Transverse colon (tissue), 4 donors: ENCODE data around the gene MYOC.

Experiments used
- POLR2A ChIP-seq: fragments of 450-650 bp; IDR thresholded peaks from one replicate; pipeline ENCODE4 v1.6.1; 2016; ENCODE audit warnings: antibody characterized with exemption, mild to moderate bottlenecking, moderate library complexity
- POLR2AphosphoS5 ChIP-seq, 3 donors: sonication (generic); formaldehyde crosslinking; IDR thresholded peaks; one replicate each; pipeline ENCODE4 v1.6.1; 2016; ENCODE audit warnings: antibody characterized with exemption in 3 of 3
- TF ChIP-seq, protein P1 (sequence below), 5 experiments: fragments of 200-600 bp in 3 of 5; fragments of 450-650 bp in 2 of 5; sonication (generic) in 3 of 5; IDR thresholded peaks; 1 replicate in 2 of 5; 2 replicates in 3 of 5; pipeline ENCODE4 v1.5.1; 2016 to 2017; ENCODE audit warnings: antibody characterized with exemption in 5 of 5, inconsistent platforms in 3 of 5, mild to moderate bottlenecking in 2 of 5, moderate library complexity in 1 of 5

DNA sequence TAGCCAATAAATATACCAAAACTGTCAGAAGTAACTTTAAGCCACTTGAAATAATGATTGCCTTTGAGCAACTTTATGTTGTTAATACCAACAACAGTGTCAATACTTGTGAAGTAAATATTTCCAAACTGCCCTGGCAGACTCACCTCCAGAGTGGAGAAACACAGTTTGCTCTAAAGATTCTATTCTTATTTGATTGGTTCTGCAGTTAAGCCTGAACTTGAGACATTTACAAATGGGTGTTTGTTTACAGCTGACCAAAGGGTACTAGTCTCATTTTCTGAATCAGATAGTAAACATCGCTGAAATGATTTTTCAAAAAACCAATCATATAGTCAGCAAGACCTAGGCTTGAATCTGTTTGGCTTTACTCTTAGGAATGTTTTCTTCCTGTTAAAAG lies 1.3 kb upstream of the MYOC start:
- TF ChIP-seq POLR2A (no peak), POLR2AphosphoS5 (IDR thresholded peaks at IDR 0.05) (no peak)
- TF ChIP-seq, protein P1, sequence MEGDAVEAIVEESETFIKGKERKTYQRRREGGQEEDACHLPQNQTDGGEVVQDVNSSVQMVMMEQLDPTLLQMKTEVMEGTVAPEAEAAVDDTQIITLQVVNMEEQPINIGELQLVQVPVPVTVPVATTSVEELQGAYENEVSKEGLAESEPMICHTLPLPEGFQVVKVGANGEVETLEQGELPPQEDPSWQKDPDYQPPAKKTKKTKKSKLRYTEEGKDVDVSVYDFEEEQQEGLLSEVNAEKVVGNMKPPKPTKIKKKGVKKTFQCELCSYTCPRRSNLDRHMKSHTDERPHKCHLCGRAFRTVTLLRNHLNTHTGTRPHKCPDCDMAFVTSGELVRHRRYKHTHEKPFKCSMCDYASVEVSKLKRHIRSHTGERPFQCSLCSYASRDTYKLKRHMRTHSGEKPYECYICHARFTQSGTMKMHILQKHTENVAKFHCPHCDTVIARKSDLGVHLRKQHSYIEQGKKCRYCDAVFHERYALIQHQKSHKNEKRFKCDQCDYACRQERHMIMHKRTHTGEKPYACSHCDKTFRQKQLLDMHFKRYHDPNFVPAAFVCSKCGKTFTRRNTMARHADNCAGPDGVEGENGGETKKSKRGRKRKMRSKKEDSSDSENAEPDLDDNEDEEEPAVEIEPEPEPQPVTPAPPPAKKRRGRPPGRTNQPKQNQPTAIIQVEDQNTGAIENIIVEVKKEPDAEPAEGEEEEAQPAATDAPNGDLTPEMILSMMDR (IDR thresholded peaks at IDR 0.05) = no peak
